ENCODE measurements around the gene CHCHD2.
"Not testable (repeated sequence)": the region's sequence is repeated elsewhere in the genome, so short reads cannot be mapped to it uniquely, and the experiment has no call there.

Gene CHCHD2

GRCh38 chr7:56106108-56107073 is at the start of gene CHCHD2:
Gene CHCHD2 (minus strand): TSS chr7:56106476. CDS start chr7:56106413, 63 bp downstream.
- DNase-seq = peak; percentile 99

- DNase-seq = not testable (repeated sequence)
These were observed 24.8 kb upstream of the CHCHD2 start for GRCh38 chr7:56131062-56131461.

- DNase-seq = no peak
These were observed 21.1 kb upstream of the CHCHD2 start for GRCh38 chr7:56127241-56127975.

DNA sequence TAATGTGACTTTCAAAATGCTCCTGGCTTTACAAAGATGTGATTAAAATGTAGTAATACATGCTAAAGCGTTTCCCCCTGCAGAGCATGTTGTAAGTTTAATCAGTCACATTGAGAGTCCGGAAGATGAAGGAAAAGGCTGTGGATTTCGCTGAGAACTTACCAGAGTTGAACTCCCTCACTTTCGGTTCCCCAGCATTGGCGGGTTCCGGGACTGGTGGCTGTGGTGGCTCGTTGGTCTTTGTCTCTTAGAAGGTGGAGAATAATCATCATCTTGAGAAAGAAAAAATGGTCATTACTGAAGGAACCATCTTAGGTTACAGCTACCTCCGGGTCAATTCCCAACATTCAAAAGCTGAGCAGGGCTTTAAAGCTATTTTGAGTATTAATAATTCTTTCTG is 19.6 kb upstream of the CHCHD2 start:
- DNase-seq = no peak

DNA sequence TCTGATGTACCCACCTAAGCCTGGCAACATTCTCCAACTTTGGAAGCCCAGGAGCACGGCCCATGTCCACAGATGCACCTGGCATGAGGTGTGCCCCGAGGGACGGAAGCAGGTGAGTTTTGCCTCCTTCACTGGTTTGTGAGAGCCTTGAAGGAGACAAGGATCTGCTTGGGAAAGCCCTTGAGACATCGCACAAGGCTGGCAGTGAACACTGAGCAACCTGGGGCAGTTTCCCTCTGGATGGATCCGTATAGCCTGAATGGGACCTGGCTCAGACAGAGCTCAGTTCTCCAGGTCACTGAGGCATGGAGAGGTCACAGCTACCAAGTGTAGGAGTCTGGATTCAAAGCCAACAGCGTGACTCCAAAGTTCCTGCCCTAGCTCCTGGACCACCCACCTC is 18.7 kb upstream of the CHCHD2 start:
- DNase-seq = no peak

DNA sequence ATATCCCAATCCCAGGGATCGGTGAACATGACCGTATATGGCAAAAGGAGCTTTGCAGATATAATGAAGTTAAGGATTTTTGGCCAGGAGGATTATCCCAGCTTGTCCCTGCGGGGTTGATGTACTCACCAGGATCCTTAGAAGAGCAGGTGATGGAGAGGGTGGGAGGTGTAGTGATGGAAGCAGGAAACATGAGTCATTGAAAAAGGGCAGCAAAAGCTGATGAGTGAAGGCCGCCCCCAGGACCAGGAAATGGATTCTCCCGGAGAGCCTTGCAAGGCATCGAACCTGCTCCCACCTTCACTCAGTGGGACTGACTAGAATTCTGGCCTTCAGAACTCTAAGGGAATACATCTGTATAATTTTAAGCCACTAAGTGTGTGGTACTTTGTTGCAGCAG is 15.2 kb upstream of the CHCHD2 start:
- DNase-seq = no peak

DNA sequence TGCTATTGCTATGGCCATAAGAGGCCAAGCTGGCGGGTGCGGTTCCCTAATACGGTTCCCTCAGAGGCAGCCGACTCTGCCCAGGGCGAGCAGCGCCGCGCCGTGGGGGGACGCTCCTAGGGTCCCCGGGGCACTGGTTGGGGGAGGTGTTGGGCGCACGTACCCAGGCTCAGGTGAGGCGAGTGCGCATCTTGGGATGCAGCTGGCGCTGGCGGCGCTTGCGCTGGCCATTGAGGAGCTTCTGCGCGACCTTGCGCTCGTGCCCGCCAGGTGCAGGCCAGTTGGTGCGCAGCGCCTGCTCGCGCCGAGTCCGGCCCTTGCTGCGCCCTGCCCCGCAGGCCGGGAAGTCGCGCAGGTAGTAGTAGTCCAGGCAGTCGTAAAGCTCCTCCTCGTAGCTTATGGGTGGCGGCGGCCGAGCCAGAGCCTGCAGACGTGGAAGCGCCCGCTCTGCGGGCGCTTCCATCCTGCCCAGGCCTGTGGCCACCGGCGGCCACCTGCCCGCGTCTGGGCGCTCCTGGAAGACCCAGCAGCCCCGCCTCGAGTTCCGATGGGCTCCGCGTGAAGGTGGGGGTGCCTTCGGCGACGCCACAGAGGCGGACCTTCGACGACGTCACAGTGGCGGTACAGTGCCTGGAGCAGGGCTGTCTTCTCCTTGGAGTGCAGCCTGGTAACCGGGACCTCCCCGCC is 9.7 kb upstream of the CHCHD2 start, which contains the start of gene NUPR2:
Gene NUPR2, minus strand, starts transcription at position 566 of the 687 bp plus-strand sequence. Its CDS starts 103 bp downstream, at position 463.
- no peak for DNase-seq

GRCh38 chr7:56112244-56112643 is 6.0 kb upstream of the CHCHD2 start:
- not testable (repeated sequence) for DNase-seq

GRCh38 chr7:56110611-56111010 is 4.3 kb upstream of the CHCHD2 start:
- no peak for DNase-seq

DNA sequence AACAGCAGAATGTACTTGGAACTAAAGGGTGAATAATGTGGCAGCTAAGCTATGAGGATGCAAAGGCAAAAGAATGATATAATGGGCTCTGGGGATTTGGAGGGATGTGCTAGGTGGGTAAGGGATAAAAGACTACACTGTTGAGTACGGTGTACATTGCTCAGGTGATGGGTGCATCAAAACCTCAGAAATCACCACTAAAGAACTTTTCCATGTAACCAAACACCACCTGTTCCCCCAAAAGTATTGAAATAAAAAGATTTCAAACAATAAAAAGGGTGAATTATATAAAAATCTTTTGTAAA is 1.6 kb upstream of the CHCHD2 start:
- DNase-seq = no peak

- no peak for DNase-seq
These were observed 768 bp downstream of the CHCHD2 start for GRCh38 chr7:56105508-56105907.

- DNase-seq = not testable (repeated sequence)
These were observed 2.1 kb downstream of the CHCHD2 start for GRCh38 chr7:56104138-56104537.

DNA sequence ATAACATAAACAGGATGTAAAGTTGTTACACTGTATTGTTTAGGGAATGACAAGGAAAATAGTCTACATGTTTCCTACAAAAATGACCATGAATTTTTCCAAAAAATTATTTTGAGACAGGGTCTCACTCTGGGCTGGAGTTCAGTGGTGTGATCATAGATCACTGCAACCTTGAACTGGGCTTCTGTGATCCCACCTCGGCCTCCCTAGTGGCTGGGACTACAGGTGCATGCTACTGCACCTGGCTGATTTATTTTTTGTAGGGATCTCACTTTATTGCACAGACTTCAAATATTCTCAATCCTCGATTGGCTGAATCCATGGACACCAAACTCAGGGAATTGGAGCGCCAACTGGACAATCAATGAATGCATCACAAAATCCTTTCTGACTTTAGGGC is 6.6 kb downstream of the CHCHD2 start:
- no peak for DNase-seq

- DNase-seq = not testable (repeated sequence)
These were observed 7.9 kb downstream of the CHCHD2 start for GRCh38 chr7:56098187-56099008.

DNA sequence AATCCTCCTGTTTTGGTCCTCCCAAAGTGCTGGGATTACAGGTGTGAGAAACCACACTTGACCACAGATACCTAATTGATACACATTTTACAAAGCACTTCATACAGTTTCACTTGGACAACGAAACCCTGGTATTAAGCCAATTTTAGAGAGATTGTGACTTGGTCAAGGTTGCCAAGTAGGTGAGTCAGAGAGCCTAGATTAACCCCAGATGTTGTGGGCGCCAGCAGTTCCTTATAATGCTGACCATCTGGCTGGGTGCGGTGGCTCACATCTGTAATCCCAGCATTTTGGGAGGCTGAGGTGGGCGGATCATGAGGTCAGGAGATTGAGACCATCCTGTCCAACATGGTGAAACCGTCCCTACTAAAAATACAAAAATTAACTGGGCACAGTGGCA is 8.6 kb downstream of the CHCHD2 start:
- peak; percentile 18 for DNase-seq

DNA sequence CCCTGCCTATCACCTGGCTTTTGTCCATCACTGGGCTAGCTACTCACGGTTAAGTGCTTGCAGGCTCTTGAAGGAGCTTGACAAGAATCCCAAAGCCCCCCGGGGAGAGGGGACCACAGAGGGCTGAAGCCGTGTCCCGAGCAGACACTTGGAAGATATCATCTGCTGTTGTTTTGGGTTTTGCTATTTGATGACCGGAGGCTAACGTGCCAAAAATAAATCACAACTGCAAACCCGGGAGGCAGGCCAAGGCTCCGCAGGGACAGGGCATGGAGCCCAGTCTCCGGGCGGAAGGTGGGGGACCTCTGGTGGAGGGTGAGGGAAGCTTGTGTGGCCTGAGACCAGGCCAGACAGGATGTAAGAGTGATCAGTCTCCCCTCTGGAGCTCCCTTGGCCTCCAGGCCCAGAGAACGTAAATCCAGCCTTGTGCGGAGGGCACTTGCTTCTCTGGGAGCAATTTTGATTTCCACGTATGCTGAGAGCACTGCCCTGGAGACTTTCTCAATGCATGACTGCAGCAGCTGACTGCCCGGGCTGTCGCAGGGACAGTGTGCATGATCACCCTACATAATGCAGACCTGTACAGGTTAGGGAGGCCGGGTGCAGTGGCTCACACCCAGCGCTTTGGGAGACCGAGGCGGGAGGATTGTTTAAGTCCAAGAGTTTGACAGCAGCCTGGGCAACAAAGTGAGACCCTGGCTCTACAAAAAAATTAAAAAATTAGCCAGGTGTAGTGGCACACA is 13.3 kb downstream of the CHCHD2 start, which contains the start of gene PHKG1:
Gene PHKG1, minus strand, starts transcription at position 164 of the 743 bp plus-strand sequence. CDS start 4,011 bp downstream, outside the sequence.
- peak; percentile 81 for DNase-seq

DNA sequence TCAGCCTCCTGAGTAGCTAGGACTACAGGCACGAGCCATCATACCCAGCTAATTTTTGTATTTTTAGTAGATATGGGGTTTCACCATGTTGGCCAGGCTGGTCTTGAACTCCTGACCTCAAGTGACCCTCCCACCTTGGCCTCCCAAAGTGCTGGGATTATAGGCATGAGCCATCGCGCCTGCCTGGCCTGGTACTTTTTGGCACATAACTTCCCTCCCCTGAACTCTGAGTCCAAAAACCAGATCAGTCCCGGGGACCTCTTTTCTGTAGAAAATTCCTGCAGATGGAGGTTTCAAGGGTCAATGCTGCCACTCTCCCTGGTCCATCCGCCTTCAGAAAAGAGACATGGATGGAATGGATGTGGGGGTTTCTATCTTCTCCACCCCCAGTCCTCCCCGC is 13.9 kb downstream of the CHCHD2 start:
- not testable (repeated sequence) for DNase-seq

- peak; percentile 82 for DNase-seq
These were observed 14.7 kb downstream of the CHCHD2 start for GRCh38 chr7:56091591-56091990.

GRCh38 chr7:56087445-56087844 is 18.8 kb downstream of the CHCHD2 start:
- DNase-seq = no peak

DNA sequence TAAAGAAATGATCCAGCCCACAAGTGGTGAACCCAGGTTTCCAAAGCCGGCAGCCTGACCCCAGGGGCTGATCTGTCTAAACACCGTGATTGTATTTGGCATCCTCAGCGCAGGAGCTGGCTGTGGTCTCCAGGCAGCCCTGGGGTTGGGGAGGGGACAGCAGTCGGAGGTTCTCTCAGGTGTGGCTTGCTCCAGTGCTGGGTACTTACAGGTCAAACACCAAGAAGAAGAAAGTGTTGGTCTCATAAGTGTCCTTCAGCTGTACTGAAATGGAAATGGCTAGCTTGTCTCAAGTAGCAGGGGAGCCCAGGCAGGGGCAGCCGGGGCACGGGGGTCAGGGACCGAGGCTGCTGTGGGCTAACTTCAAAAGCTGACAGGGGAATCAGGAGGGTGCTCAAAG is 19.5 kb downstream of the CHCHD2 start:
- no peak for DNase-seq

GRCh38 chr7:56083150-56083785 is 23.0 kb downstream of the CHCHD2 start:
- DNase-seq = peak; percentile 45

Measured in NCI-H446 treated with DMSO at 0.1 percent for 48 hours (cell line).